ENCODE measurements around the gene ILF2. TPM values are rescaled to one million over a fixed set of nuclear protein-coding genes. Genes with fewer than 3 reads are reported as not detected.

ILF2 gene
- total RNA-seq, 1 donor from 2014 or later, result 221 TPM

DNA sequence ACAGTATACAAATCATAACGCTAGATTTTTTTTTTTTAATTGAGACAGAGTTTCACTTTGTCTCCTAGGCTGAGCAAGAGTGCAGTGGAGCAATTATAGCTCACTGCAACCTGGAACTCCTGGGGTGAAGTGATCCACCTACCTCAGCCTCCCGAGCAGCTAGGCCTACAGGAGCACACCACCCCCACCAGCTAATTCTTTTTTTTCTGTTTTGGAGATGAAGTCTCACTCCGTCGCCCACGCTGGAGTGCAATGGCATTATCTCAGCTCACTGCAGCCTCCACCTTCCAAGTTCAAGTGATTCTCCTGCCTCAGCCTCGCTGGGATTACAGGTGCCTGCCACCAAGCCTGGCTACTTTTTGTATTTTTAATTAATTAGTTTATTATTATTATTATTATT, 29.0 kb upstream of the ILF2 start:
- no peaks in the 10 kb centered on the region for H3K27me3 Mint-ChIP-seq (ENCODE audit: unreplicated experiment)
- H3K27ac Mint-ChIP-seq (ENCODE audit: unreplicated experiment), result no peak overlapping the region
- DNase-seq, result no peak
- no peak overlapping the region for H3K4me3 Mint-ChIP-seq (ENCODE audit: unreplicated experiment)
- H3K36me3 Mint-ChIP-seq (ENCODE audit: unreplicated experiment), result no peaks in the 10 kb centered on the region
- H3K4me1 Mint-ChIP-seq (ENCODE audit: low read depth, unreplicated experiment), result peaks cover 2% of the 10 kb centered on the region
- TF ChIP-seq CTCF (IDR thresholded peaks at IDR 0.05; ENCODE audit: partially characterized antibody, unreplicated experiment), result no peak
- H3K9me3 Mint-ChIP-seq (ENCODE audit: unreplicated experiment), result no peaks in the 10 kb centered on the region

DNA sequence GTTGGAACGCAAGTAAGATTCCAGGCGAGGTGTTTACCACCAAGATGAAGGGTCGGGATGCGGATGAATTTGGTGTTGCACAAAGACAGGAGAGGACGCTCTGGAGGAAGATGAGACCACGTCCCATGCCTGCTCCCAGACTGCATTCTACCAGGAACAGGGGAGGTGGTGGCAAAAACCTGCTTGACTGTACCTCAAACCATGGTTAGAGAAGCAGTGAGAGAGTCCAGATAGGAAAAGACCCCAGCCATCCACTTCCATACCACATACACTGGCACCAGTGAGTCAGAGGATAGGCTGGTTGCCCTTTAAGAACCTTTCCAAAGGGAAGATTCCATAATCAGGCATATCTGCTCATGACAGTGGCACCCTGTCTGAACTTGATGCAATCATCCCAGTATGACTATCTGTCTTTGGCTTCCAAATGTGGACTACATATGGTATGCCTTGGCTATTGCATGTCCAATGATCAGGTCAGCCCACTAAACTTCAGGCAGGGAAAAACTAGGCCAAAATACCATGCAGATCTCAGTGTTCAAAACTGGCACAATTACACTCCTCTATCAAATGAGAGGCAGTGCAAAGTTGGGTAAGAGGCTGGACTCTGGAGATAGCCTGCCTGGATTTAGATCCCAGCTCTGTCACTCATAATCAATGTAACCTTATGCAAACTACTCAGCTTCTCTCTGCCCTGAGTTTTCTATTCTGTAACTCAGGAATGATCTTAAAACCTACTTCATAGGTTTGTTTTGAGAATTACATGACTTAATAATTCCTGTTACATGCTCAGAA, 28.3 kb upstream of the ILF2 start:
- no peak overlapping the region for H3K27ac Mint-ChIP-seq (ENCODE audit: unreplicated experiment)
- H3K9me3 Mint-ChIP-seq (ENCODE audit: unreplicated experiment), result no peaks in the 10 kb centered on the region
- H3K4me3 Mint-ChIP-seq (ENCODE audit: unreplicated experiment), result no peak overlapping the region
- DNase-seq, result no peak
- H3K27me3 Mint-ChIP-seq (ENCODE audit: unreplicated experiment), result no peaks in the 10 kb centered on the region
- no peak for TF ChIP-seq CTCF (IDR thresholded peaks at IDR 0.05; ENCODE audit: partially characterized antibody, unreplicated experiment)
- H3K36me3 Mint-ChIP-seq (ENCODE audit: unreplicated experiment), result no peaks in the 10 kb centered on the region
- H3K4me1 Mint-ChIP-seq (ENCODE audit: low read depth, unreplicated experiment), result peaks cover 2% of the 10 kb centered on the region

GRCh38 chr1:153698020-153698922, 27.5 kb upstream of the ILF2 start:
- DNase-seq, result peak; percentile 31
- Mint-ChIP-seq H3K27me3 (ENCODE audit: unreplicated experiment) (no peaks in the 10 kb centered on the region), H3K4me3 (ENCODE audit: unreplicated experiment) (peak overlapping the region; percentile 34), H3K36me3 (ENCODE audit: unreplicated experiment) (no peaks in the 10 kb centered on the region), H3K27ac (ENCODE audit: unreplicated experiment) (no peak overlapping the region), H3K9me3 (ENCODE audit: unreplicated experiment) (no peaks in the 10 kb centered on the region), H3K4me1 (ENCODE audit: low read depth, unreplicated experiment) (peaks cover 2% of the 10 kb centered on the region)
- no peak for TF ChIP-seq CTCF (IDR thresholded peaks at IDR 0.05; ENCODE audit: partially characterized antibody, unreplicated experiment)

DNA sequence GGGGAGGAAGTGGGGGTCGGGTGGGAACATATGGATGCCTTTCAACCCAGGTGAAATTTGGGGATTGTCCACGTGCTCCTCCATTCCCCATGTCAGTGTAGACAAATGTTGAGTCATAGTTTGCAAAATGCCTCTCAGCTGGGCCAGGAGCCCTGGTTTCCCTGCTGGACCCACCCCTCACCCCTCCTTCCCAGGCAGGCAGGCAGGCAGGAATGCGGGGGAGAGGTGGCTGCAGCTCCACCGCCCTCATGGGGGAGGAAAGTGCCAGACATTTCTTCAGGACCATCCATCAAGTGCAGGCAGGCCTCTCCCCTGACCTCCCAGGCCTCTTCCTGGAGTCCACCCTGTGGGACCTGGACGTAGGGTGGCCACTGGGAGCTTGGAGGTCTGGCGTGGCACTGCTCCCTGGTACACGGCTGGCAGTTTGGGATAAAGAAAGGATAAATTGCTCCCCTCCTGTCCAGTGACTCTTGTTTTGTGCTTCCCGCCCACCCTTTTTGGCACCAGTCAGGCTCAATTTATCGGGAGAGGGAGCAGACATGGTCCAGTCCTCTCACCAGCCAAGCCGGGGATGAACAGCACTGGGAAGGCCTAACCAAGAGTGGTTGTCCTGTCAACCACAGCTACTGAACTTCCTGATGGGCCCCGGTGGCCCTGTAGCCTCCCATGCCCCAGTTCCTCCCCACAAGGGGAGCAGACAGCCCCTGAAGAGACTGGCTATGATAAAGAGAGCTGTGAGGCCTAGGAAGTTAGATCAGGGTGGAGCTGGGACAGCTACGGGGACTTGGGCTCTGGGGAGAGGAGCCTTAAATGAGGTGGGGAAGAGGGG, 26.6 kb upstream of the ILF2 start:
- TF ChIP-seq CTCF (IDR thresholded peaks at IDR 0.05; ENCODE audit: partially characterized antibody, unreplicated experiment), result no peak
- no peak for DNase-seq
- Mint-ChIP-seq H3K27me3 (ENCODE audit: unreplicated experiment) (no peaks in the 10 kb centered on the region), H3K4me1 (ENCODE audit: low read depth, unreplicated experiment) (peaks cover 2% of the 10 kb centered on the region), H3K27ac (ENCODE audit: unreplicated experiment) (no peak overlapping the region), H3K4me3 (ENCODE audit: unreplicated experiment) (peak overlapping the region; percentile 34), H3K9me3 (ENCODE audit: unreplicated experiment) (no peaks in the 10 kb centered on the region), H3K36me3 (ENCODE audit: unreplicated experiment) (no peaks in the 10 kb centered on the region)
